ENCODE measurements around the gene GLP1R.

The GLP1R gene

GRCh38 chr6:39047434-39048327 is 900 bp upstream of the GLP1R start:
- DNase-seq = no peak

- DNase-seq = no peak
Observed at GRCh38 chr6:39049575-39050283, 1.1 kb downstream of the GLP1R start.

GRCh38 chr6:39050453-39051112 is 2.0 kb downstream of the GLP1R start:
- no peak for DNase-seq

- DNase-seq = no peak
Observed at GRCh38 chr6:39051399-39052122, 3.0 kb downstream of the GLP1R start.

GRCh38 chr6:39053016-39053624 is 4.5 kb downstream of the GLP1R start:
- no peak for DNase-seq

GRCh38 chr6:39053854-39054576 is 5.4 kb downstream of the GLP1R start:
- no peak for DNase-seq

GRCh38 chr6:39054577-39055142 is 6.1 kb downstream of the GLP1R start:
- DNase-seq = no peak

GRCh38 chr6:39055661-39056060 is 7.1 kb downstream of the GLP1R start:
- no peak for DNase-seq

GRCh38 chr6:39056191-39056590 is 7.6 kb downstream of the GLP1R start:
- no peak for DNase-seq

- DNase-seq = no peak
Observed at GRCh38 chr6:39056681-39057080, 8.1 kb downstream of the GLP1R start.

- DNase-seq = no peak
Observed at GRCh38 chr6:39057251-39058155, 8.9 kb downstream of the GLP1R start.

- DNase-seq = no peak
Observed at GRCh38 chr6:39058471-39059147, 10.0 kb downstream of the GLP1R start.

GRCh38 chr6:39059496-39060310 is 11.1 kb downstream of the GLP1R start:
- no peak for DNase-seq

GRCh38 chr6:39060467-39061160 is 12.0 kb downstream of the GLP1R start:
- peak; percentile 35 for DNase-seq

- DNase-seq = peak; percentile 35
Observed at GRCh38 chr6:39061182-39061581, 12.6 kb downstream of the GLP1R start.

- DNase-seq = no peak
Observed at GRCh38 chr6:39061588-39061987, 13.0 kb downstream of the GLP1R start.

GRCh38 chr6:39062014-39062740 is 13.6 kb downstream of the GLP1R start:
- DNase-seq = no peak
